ENCODE results near the gene ASB8. TPM values are rescaled to one million over a fixed set of nuclear protein-coding genes. Genes with fewer than 3 reads are reported as not detected.

ASB8 gene
- total RNA-seq, 4 donors from 2014 or later, result 37.2 to 41.6 (median 39.1) TPM

DNA sequence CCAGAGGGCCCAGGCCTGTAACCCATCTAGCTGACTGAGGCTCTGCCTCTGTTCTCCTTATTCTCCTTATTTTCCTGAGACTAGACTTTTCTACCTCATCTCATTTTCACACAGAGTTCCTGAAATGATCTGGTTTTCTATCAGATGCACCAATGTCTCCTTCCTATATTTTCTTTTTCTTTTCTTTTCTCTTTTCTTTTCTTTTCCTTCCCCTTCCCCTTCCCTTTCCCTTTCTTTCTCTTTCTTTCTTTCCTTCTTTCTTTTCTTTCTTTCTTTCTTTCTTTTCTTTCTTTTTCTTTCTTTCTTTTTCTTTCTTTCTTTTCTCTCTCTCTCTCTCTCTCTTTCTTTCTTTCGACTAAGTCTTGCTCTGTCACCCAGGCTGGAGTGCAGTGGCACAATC lies 23.1 kb upstream of the ASB8 start:
- Histone ChIP-seq H3K36me3 (no peaks in the 10 kb centered on the region), H3K27ac (no peak overlapping the region), H3K4me1 (peaks cover 0 to 32% (median 4%) of the 10 kb centered on the region in 3 donors), H3K9me3 (no peaks in the 10 kb centered on the region), H3K27me3 (peaks cover 83% of the 10 kb centered on the region), H3K4me3 (no peak overlapping the region)
- TF ChIP-seq POLR2AphosphoS5 (IDR thresholded peaks at IDR 0.05), result no peak
- no peak for TF ChIP-seq EP300 (IDR thresholded peaks at IDR 0.05)
- TF ChIP-seq POLR2A (IDR thresholded peaks at IDR 0.05), result no peak
- TF ChIP-seq, protein P1, sequence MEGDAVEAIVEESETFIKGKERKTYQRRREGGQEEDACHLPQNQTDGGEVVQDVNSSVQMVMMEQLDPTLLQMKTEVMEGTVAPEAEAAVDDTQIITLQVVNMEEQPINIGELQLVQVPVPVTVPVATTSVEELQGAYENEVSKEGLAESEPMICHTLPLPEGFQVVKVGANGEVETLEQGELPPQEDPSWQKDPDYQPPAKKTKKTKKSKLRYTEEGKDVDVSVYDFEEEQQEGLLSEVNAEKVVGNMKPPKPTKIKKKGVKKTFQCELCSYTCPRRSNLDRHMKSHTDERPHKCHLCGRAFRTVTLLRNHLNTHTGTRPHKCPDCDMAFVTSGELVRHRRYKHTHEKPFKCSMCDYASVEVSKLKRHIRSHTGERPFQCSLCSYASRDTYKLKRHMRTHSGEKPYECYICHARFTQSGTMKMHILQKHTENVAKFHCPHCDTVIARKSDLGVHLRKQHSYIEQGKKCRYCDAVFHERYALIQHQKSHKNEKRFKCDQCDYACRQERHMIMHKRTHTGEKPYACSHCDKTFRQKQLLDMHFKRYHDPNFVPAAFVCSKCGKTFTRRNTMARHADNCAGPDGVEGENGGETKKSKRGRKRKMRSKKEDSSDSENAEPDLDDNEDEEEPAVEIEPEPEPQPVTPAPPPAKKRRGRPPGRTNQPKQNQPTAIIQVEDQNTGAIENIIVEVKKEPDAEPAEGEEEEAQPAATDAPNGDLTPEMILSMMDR (IDR thresholded peaks at IDR 0.05), result no peak
- ATAC-seq, result no peak
- WGBS, 2 donors (ENCODE audit: low coverage in 1 of 2), result 86% methylated on average over 1 of the region's 1 CpG; no CpG with 5 or more reads in 1 of the 2 donors

DNA sequence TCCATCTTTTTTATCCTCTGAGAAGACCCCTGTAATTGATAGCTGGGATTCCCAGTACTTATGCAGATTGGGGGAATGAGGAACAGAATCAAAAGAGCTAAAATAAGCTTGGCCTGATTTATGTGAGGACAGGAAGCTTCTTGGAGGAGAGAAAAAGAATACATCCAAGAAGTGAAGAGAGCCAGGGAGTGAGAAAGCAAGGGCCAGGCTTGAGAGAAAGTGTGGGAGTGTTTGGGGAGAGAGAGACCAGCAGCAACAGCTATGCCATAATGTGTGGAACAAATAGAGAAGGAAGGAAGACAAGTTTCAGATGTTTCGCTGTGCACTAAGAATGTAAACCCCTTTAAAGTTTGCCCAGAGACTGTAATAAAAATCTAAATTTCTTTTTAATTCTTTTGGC lies 22.2 kb upstream of the ASB8 start:
- Histone ChIP-seq H3K4me3 (no peak overlapping the region), H3K27ac (no peak overlapping the region), H3K36me3 (no peaks in the 10 kb centered on the region), H3K4me1 (peaks cover 0 to 23% (median 4%) of the 10 kb centered on the region in 3 donors), H3K9me3 (no peaks in the 10 kb centered on the region), H3K27me3 (peaks cover 74% of the 10 kb centered on the region)
- WGBS, 2 donors (ENCODE audit: low coverage in 1 of 2), result 62 to 88% methylated on average over 1 of the region's 1 CpG
- TF ChIP-seq POLR2A (IDR thresholded peaks at IDR 0.05) (no peak), EP300 (IDR thresholded peaks at IDR 0.05) (no peak), POLR2AphosphoS5 (IDR thresholded peaks at IDR 0.05) (no peak)
- TF ChIP-seq, protein P1 (IDR thresholded peaks at IDR 0.05), result no peak
- no peak for ATAC-seq

DNA sequence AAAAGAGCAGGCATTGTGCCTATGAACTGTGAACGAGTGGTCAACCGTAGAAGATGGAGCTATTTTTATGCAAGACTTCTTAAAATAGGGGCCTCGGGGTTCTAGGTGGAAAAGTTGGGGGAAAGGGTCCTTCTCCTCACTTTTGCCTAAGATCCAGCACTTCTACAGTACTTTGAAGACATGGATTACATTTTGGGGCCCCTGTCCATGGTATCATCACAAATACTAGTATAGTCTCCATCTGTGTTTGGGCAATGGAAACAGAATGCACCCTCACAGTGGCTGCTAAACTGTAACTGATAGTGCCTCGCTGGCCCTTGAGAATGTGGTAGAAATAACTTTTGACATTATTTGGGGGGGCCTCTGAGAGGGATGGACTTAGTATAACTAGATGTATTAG lies 20.7 kb upstream of the ASB8 start:
- H3K4me1 ChIP-seq, result peaks cover 0 to 8% (median 4%) of the 10 kb centered on the region in 3 donors
- TF ChIP-seq POLR2A (IDR thresholded peaks at IDR 0.05) (no peak), EP300 (IDR thresholded peaks at IDR 0.05) (no peak), POLR2AphosphoS5 (IDR thresholded peaks at IDR 0.05) (no peak)
- TF ChIP-seq, protein P1 (IDR thresholded peaks at IDR 0.05), result no peak
- H3K36me3 ChIP-seq, result no peaks in the 10 kb centered on the region
- peaks cover 59% of the 10 kb centered on the region for H3K27me3 ChIP-seq
- H3K27ac ChIP-seq, result no peak overlapping the region
- no peak overlapping the region for H3K4me3 ChIP-seq
- no peaks in the 10 kb centered on the region for H3K9me3 ChIP-seq
- WGBS, 2 donors (ENCODE audit: low coverage in 1 of 2), result 59 to 64% methylated on average over 4 of the region's 4 CpGs
- no peak for ATAC-seq

DNA sequence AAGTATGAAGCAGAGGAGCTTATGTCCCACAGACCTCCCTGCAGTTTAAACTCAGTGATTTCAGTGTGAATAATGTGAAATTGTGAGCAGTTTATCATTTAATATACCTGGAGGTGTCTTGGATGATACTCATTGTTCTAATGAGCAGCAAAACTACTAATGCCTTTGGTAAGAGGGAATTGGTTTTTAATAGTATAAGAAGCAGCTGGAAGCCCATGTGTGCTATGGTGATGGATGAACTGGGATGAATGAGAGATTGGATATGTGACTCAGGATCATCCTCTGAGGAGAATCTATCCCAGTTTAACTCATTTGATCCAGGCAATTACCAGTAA lies 19.1 kb upstream of the ASB8 start:
- no peak overlapping the region for H3K4me3 ChIP-seq
- no peak for ATAC-seq
- TF ChIP-seq, protein P1 (IDR thresholded peaks at IDR 0.05), result no peak
- TF ChIP-seq EP300 (IDR thresholded peaks at IDR 0.05), result no peak
- TF ChIP-seq POLR2AphosphoS5 (IDR thresholded peaks at IDR 0.05), result no peak
- TF ChIP-seq POLR2A (IDR thresholded peaks at IDR 0.05), result no peak
- peaks cover 43% of the 10 kb centered on the region for H3K27me3 ChIP-seq
- no peaks in the 10 kb centered on the region for H3K9me3 ChIP-seq
- H3K4me1 ChIP-seq, result no peaks in the 10 kb centered on the region
- H3K27ac ChIP-seq, result no peak overlapping the region
- H3K36me3 ChIP-seq, result no peaks in the 10 kb centered on the region

DNA sequence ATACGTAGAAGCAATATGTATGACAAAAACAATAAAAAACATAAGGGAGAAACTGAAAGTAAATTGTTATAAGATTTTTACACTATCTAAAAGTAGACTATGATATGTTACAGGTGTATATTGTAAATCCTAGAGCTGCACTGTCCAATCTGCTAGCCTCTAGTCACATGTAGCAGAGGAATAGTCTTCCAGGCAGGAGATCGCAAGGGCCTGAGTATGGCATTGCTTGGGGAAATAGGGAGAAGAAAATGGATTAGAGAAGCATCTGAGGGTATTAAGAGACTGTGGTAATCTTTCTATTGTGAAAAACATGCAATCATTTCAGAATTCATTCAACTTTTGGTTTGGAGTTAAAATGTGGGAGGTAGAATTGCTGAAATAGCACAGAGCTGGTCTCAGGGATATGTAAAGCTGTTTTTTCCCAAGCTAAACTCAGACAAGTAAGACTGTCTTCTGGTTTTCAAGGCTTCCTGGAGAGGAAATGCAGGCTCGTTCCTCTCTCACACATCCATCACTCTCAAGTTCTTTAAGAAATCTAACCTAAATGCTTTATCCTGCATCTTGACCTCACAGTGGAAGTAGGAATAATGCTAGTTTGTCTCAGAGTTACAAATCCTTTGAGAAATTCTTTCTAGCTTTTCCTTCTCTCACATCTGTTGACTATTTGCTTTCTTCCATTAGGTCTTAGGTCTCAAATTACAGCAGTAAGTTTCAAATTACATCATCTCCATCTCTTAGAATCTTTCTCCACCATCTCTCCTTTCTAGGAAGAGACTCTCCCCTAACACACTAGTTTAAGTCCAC lies 18.5 kb upstream of the ASB8 start:
- Histone ChIP-seq H3K4me3 (no peak overlapping the region), H3K27me3 (peaks cover 37% of the 10 kb centered on the region), H3K9me3 (no peaks in the 10 kb centered on the region), H3K27ac (no peak overlapping the region), H3K4me1 (no peaks in the 10 kb centered on the region), H3K36me3 (no peaks in the 10 kb centered on the region)
- no peak for ATAC-seq
- 54 to 57% methylated on average over 2 to 3 of the region's 3 CpGs for WGBS, 2 donors (ENCODE audit: low coverage in 1 of 2)
- no peak for TF ChIP-seq POLR2AphosphoS5 (IDR thresholded peaks at IDR 0.05)
- no peak for TF ChIP-seq EP300 (IDR thresholded peaks at IDR 0.05)
- no peak for TF ChIP-seq POLR2A (IDR thresholded peaks at IDR 0.05)
- TF ChIP-seq, protein P1 (IDR thresholded peaks at IDR 0.05), result no peak
